ENCODE results near the gene GRK5.

Gene GRK5

DNA sequence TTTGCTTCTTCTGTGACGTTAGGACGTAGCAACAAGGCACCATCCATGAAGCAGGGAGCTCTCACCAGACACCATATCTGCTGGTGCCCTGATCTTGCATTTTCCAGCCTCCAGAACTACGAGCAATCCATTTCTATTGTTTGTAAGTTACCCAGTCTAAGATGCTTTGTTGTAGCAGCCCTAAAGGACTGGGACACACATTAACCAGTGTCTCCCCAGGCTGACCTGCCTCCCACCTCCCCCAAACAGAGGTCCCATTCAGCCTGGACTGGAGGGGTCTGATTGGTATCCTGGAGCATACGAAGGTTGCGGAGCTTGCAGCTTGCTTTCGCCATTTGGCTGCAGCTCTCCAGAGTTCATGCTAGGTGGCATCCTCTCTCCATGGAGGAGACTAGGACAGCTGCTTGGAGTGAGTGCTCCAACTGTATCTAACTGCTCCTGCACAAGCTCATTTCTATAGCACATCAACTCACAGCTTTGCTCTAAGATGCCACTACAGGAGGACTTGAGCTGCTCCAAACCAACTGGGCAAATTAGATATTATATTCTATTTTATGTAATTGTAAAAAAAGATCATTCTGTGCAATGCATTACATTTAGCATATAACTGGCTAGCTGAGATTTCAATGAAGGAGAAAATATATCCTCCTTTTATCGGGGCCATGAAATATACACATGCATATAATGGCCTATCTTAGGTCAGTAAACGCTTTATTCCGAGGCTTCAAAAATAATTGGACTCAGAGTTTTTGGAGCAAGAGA is 8.0 kb upstream of the GRK5 start:
- DNase-seq = peak; percentile 60 to 65

DNA sequence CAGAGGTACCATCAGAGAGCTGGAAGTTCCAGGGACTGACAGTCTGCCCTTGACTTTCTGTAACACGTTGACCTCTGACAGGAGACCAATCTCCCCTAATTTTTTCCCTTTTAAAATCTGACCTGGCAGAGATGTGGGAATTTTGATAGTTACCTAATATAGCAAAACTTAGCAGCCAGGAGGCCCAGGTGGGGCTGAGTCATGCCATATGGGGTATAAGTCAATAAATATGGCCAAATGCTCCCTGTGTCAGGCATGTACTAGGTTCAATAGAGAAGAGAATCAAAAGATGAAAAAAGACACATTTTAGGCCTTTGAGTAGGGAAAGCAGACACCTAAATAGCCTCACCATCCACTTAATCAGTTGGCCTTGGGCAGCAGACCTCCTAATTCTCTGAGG is 6.1 kb upstream of the GRK5 start:
- no peak for DNase-seq

DNA sequence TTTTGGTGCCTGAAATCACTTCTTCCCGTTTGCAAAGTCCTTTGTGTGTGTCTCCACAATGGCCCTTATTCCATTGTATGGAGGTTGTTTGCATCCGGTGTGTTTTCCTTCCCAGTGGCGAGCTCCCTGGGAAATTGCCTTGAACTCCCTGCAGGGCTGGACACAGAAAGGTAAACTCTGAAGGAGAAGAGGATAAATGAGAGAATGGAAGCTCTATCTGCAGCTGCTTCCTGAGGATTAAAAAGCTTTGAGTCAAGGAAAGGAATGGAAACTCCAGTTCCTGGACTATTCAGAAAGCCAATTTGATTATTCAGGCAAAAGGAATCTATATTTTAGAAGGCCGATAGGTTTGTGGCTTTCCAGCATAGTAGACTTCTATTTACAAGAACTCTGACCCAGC is 4.4 kb upstream of the GRK5 start:
- no peak for DNase-seq

DNA sequence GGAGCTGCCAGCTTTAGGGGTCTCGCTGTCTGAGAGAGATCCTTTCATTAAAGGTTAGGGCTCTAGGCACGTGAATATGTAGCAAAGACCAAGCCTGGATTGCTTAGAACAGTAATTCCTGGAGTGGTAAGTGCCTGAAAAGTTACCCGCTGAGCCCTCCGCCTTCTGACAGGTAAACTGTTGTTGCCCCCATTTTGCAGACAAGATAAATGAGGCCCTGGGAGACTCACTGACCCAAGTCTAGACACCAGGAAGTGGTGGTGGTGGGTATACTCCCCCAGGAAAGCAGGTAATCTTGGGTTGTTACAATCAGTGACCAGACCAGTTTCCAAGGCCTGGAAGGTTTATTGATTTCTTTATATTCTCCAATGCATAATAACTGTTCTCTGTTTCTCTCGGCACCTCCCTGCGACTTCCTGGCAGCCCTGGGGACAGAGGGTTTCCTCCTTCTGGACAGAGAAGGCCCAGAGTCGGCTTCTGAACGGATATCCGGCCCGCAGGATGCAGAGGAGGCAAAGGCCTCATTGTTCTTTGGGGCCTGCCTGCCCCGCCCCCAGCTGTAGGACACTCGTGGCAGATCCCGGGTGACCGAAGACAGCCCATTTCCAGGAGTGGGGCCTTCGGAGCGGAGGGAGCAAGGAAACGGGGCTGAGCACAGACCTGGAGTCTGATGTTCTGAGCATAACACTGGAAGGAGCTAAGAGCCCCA is 1.3 kb upstream of the GRK5 start:
- peak; percentile 35 to 45 for DNase-seq

DNA sequence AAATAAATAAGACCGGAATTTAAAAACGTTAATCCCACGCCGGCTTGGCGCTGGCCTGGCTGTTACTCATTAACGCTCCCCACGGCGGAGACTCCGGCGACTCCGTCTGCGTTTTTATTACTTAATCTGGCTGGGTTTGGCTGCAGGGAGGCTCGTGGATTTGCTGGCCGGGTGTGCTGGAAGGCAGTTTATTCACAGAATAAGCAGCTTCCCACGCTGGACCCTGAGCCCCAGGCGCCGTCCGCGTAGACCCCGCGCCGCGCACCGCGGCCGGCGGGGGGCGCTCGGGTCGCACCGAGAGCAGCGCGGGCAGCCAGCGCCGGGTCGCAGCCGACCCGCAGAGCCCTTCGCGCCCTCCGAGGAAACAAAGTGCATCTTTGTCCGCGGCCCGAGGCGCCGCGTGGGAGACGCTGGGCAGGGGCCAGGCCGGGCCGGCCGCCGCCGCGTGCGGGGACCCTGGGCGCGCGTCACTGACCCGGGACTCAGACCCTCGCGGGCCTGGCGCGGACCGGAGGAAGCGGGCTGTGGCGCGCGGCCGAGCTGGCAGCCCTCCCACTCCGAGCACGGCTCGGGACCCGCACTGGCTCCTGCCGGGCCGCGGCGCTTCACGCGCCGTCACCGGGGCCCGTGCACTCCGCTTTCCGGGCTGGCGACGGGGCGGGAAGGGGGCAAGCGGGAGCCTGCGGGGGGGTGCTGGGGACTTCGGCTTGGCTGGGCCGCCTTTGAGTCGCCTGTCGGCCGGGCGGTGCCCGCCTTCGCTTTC is 587 bp upstream of the GRK5 start:
- peak; percentile 69 to 71 for DNase-seq

DNA sequence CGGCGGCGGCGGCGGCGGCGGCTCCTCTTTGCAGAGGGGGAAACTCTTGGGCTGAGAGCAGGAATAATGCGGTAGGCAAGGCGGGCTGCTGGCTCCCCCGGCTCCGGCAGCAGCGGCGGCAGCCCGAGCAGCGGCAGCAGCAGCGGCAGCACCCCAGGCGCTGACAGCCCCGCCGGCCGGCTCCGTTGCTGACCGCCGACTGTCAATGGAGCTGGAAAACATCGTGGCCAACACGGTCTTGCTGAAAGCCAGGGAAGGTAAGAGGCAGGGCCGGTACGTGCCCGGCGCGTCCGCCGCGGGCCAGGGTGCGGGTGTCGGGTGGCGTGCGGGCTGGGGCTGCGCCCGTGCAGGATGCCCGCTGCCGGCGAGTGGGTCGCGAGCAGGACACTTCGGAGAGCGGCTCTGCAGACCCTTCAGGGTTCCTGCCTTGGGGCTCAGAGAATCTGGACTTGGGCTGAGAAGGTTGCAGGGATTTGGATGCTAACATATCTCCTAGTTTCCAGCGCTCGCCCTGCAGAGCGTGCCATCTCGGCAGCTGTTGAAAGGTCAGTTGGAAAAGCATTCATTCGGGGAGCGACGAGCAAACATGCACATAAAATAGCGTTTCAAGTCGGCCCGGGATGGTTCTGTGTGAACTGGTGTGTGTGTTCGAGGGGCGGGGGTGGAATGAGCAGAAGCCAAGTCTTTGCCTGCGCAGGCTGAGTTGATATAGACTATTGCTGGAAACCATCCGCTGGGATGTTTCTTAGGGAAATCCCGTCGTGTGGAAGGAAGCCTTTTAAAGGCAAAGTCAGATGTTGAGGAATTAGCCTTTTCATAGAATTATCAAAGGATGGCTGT is 562 bp downstream of the GRK5 start:
- DNase-seq = peak; percentile 13 to 31

DNA sequence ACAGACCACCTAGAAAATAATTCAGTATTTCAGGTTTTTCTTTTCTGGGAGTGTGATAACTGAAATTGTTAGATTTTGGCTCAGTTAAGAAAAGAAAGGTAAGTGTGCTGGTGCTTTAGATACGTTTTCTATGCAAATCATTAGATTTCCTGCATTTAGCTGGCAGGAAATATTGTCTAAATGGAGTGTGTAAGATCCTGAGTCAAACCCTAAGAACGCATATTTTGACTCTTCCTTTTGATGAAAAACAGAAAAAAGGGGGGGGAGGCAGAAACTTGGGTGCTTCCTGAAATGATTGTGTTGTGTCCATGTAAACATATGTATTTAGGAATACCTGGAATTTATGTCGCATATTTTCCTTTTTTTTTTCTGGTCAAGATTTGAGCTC is 1.2 kb downstream of the GRK5 start:
- DNase-seq = peak in 1 of 2 donors; percentile 15

DNA sequence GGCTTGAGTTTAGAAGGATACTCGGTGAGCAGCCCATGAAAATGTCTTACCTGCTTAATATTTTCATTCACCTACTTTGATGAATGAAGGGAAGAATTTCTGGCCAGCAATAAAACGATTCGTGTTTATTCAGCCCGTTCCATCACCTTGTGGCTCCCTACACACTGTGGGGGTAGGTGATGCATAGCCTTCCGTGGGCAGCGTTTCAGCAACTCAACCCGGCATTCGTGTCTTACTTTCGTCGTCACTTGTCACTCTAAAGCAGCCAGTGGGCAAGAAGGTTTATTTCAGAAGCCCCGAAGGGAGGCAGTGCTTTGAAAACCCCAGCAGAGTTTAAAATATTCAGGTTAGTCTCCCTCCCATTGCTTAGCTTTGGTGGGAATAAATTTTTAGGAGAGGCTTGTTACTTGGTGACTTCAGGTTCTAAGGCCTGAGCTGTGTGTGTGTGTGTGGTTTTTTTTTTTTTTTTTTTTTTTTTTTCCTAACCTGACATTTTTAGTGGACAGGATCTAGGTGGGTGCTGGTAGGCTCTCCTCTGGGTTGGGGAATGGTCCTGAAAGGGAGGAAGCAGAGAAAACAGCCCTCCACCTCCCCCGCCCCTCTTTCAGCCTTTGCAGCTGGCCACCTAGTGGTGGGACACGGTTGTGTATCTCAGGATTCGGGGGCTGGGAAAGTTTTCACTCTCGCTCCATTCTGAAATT is 1.8 kb downstream of the GRK5 start:
- peak; percentile 54 to 56 for DNase-seq

DNA sequence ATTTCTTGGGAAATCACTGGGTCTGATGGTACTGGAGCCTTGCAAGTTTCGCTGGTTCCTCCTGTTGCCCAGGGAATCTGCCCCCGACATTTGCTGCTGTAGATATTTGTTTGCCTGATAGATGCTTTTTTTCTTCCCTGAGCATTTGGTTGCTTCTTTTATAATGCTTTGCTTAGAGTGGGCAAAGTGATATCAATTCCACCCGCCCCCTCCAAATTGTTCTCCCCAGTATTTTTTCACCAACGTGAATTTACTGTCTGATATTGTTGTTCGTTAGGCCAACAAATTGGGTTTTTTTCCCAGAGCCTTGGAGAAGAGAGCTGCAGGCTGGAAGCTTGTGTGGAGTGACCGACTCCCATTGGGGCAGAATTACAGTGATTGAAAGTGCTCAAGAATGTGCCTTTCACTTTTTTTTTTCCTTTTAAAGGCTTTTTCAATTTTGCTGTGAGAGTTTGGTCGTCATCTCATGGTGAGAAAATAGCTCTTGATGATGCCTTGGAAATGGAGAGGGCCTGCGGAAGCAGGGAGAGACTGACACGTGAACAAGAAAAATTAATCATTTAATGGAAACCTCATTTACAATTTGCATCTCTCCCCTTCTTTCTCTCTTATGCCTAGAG is 2.5 kb downstream of the GRK5 start:
- DNase-seq = no peak

DNA sequence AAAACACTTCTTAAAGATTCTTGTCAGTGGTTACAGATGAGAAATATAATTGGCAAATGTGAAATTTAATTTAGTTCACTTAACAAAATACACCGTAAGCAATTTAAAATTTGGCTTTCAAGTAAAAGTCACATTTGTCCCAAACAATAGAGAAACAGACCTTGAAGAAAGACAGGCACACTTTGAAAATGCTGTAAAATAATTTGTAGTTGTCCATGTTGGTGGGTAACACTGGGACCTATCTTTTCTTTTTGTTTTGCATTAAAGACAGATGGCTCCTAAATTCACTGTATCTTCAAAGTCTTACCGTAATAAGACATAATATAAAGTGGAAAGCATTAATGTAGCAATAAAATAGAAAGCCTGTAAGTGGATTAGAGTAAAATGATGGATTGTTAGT is 3.3 kb downstream of the GRK5 start:
- DNase-seq = no peak

DNA sequence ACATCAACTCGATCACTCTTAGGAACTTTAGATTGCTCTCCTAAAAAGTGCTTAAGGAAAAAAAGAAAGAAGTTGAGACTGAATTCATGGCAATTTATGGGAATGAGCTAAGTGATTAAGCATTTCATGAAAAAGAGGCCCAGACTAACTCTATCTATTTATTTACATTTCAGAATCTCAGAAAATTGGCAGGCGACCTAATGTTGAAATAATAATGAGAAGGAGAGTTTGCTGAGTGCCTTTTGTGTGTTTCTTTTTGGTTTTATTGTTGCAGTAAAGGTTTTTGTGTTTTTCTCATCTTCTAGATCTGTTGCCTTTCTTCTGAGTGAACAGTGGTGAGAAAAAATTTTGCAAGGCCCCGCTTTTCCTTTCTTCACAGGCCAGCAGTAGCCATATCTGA is 3.8 kb downstream of the GRK5 start:
- DNase-seq = no peak

DNA sequence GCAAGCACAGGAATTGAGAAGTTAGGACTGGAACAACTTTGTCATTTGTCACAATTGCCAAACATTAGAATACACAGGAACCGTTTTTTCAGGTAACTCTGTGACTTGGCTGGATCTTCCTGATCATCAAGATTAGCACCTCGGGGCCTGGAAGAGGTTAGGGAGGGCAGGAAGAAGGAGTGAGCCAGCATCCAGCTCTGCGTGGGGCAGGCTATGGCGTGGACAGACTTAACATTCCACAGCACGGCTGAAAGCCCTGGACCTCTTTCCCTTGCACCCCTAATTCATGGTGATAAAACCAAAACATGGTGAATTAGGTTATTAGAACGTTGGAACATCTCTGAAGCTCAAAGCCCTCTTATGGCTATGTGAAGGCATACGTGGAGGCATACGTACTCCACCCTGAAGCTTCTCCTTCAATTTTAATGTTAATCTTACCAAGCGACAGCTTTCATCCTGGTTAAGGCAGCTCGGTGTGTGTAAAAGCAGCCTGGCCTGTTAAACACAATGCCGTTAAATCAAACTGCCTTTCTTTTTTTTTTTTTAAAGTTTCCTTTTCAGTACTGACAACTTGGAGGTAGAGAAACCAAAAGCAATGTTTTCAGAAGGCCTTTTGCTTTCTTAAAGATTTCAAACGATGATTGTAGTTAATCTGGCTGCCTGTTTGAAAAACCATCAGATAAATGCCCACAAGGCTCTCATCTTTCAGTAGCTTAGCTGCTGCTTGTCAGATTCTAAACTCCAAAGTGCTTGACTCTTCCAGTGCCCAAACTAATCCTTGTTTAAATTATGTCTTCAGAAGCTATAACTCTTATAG is 4.5 kb downstream of the GRK5 start:
- peak in 1 of 2 donors; percentile 59 for DNase-seq

DNA sequence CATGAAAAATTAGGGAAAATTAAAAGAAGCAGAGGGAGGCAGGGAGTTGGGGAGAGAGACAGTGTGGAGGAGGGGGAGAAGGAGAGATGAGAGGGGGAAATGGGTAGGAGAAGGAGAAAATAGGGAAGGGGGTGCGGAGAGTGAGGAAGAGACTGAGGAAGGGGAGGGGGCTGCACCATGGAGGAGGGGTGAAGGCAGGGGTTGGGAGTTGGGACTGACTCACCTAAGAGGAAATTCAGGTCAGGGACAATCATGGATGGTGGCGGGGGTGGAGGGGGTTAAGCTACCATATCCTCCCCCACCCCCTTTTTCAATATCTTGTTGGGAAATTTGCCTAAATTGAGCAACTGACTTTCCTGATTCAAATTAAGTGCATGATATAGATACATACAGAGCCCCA is 8.0 kb downstream of the GRK5 start:
- DNase-seq = no peak

DNA sequence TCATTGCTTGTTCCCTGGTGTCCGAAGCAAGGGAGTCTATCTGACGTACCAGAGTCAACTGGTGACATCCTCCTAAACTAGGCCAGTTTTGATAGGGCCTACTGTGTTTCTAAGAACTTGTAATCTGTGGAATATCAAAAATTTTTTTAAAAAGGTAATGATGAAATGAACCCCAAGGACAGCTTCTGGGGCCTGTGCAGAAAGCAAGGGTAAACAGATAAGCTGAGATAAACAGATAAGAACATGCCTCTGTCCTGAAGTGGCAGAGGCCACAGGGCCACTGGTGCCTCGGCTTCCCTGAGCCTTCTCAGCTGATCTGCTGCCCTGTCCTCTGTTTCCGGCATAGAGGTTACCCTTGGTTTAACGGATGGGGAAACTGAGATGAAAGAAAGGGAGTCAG is 8.8 kb downstream of the GRK5 start:
- no peak for DNase-seq

DNA sequence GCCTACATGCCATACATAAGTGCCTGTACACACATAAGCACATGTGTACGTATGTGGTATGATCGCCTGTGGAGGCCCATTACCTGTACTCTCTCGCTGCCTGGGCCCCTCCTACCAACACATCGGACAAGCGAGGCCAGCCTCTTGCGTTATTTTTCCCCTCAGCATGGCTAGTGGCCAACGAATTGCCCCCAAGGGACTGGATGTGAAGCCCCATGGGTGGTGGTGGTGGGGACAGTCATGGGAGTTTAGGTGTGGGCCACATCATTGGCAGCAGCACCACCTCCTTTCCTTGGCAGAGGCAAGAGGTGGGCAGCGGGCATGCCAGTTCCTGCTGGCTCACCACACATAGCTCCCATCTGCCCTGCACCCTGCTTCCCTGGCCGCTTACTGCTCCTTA is 10.0 kb downstream of the GRK5 start:
- no peak for DNase-seq

DNA sequence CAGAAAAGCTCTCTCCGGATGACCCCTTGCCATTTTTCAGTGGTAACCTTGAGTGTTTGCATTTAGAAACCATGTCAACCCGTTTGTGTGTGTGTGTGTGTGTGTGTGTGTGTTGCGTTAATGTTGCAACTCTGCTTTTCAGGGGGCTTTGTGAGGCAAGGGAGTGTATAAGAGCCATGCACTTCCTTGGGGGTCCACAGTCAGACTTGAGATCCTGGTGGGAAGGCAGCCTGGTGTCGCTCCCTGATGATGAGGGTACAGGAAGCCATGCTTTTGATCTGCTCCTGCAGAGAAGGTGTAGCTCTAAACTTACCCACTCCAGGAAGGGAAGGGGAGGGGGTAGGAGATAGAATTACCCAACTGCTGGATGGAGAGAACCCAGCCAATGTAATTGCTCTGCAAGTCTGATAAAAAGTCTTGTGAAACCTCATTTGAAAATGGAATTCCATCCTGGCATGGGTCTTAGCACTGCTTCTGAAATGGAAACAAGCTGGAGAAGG is 10.7 kb downstream of the GRK5 start:
- DNase-seq = no peak

DNA sequence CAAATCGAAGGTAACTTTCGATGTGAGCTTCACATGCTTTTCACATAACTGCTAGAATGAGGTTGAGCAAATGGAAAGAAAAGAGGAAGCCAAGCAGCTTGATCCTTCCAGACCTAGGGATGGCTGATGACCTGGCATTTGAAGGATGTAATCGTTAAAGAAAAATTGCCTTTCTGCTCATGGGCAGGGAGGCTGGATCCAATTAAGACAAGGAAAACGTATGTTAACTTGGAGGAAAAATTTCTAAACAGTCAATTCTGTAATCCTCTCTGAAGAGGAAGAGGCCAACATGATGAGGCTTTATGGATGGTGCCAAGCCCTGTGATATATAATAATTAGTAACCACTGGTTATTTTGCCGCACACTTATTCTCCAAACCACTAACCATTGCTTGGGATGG is 12.5 kb downstream of the GRK5 start:
- no peak for DNase-seq

DNA sequence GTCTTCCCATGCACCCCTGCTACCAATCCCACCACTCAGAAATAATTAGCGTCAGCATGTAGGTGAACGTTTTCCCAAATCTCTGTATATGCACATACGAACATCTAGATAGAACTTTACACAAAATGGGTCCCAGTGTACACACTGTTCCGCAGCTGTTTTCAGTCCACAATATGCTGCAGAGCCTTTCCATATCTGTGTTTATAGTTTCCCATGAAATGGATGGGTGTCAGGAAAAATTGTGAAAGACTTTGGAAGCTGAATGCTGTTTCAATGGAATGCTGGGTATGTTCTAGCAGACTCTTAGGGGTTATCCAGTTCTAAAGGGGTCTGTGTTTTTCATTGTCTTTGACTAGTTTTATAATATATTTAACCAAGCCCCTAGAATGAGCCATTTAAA is 13.8 kb downstream of the GRK5 start:
- DNase-seq = no peak

DNA sequence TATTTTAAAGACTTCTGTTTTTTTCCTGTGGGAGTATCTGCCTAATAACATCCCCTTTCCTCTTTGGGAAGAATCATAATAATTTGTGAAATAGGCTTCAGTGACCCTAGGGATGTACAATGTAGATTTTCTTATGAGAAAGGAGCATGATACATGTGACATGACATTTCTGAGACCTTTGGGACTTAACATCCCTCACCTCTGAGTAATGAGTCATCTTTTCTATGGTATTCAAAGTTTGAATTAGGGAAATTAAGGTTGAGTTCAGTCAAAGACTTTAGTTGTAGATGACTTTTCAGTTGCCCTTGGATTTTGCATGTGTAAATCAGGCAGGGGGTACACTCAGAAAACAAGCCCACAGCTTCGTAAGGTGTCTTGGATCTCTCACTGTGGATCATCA is 14.3 kb downstream of the GRK5 start:
- no peak for DNase-seq

DNA sequence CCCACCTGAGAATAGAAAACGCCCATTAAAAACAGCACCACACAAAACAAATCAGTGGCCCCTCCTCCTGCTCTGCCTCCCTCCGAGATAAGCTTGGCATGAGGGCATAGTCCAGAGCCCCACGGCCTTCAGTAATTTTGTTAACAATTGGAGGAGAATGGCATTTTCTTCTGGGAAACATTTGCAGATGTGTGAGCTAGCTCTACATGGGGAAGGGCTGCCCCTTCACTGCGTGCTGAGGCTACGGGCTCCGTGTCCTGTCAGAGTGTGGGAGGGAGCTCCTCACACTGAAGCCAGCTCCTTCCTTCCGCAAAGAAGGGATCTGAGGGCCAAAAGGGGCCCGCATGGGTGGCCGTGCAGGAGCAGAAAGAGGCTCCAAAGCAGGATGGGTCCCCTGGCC is 15.2 kb downstream of the GRK5 start:
- no peak for DNase-seq

DNA sequence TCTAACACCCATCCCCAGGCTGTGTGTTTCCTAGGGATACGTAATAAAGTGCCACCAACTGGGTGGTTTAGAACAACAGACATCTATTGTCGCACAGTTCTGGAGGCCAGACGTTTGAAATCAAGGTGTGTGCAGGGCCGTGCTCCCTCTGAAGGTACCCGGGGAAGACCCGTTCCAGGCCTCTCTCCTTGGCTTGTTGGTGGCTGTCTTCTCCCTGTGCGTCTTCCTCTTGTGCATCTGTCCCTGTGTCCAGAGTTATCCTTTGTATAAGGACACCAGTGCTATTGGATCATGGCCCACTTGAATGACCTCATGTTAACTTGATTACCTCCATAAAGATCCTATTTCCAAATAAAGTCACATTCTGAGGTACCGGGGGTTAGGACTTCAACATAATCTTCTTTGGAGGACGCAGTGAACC is 15.6 kb downstream of the GRK5 start:
- no peak for DNase-seq

All from CD4-positive, alpha-beta T cell treated with Interleukin-4 for 1 hour (primary cell).